Stimulated activated CD4-positive, alpha-beta T cell treated with anti-CD3 and anti-CD28 coated beads, TNF-alpha, amount 100 ng/mL, for 24 hours (primary cell): ENCODE results near the gene GDF11.

ENCODE experiments used
- DNase-seq, 3 experiments: peaks; one replicate each; pipeline ENCODE4 v3.0.0-alpha.2; 2020; ENCODE audit warnings: low read depth in 3 of 3

The GDF11 gene

GRCh38 chr12:55723516-55724225 is 19.3 kb upstream of the GDF11 start:
- DNase-seq = no peak

DNA sequence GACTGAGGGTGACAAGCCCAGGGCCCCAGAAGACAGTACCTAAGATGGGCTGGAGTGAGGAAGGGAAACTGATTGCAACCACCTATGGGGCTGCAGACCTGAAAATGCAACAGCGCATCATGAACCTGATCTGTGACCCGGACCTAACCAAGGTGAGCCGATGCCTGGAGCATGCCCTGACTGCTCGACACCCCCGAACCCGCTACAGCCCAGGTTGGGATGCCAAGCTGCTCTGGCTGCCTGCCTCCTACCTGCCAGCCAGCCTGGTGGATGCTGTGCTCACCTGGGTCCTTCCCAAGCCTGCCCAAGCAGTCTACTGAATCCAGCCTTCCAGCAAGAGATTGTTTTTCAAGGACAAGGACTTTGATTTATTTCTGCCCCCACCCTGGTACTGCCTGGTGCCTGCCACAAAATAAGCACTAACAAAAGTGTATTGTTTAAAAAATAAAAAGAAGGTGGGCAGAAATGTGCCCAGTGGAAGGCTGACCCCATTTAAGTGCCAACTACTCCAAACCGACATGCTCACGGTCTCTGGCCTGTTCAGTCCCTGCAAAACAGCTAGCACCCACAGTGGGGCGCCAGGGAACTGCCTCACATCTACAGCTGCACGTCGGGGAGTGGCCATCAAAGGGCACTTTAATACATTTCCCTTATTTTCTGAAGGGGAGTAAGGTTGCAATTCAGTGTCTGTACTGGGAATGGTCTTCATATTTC is 18.5 kb upstream of the GDF11 start:
- DNase-seq = peak in 1 of 3 experiments; percentile 66

DNA sequence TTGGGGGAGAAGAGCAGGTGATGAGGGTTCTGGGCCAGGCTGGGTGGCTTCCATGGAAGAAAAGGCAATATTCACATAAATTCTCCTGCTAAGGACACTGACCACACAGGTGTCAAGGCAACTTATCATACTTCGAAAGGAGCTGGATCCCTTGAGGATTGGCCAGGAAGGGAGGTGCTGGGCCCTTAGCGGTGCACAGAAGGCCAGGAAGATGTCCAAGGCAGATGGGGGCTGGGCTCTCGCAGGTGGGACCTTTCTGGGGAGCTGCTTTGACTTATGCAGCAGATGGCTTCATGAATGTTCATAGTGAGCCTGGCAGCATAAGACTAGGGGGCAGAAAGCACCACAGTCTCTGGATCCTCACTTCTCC is 18.0 kb upstream of the GDF11 start:
- DNase-seq = no peak

GRCh38 chr12:55725556-55725955 is 17.4 kb upstream of the GDF11 start:
- no peak for DNase-seq

- no peak for DNase-seq
Observed at GRCh38 chr12:55726971-55727370, 16.0 kb upstream of the GDF11 start.

DNA sequence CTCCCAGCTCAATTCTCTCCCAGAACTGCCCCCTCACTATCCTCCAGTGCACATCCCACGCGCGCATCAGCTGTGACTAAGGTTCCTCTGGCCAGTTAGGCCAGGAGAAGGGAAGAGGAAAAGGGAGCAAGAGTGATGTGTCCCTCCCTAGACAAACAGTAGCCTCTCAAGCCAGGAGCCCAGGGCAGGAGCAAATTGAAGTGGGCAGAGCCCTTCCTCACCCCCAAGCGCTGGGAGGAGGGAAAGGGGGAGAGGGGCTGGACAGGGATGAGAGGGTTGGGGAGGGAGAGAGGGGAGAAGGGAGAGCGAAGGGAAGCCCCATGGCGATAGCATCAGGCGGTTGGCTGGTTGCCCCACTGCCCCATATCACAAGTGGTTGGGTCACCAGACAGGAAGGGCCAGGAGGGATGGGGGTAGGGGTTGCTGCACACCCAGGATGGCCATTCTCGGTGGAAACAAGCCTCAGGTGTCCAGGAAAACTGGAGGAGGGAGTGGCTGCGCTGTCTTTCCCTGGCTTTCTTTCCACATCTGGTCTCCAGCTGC is 15.2 kb upstream of the GDF11 start:
- no peak for DNase-seq

GRCh38 chr12:55728186-55728938 is 14.6 kb upstream of the GDF11 start:
- no peak for DNase-seq

GRCh38 chr12:55728939-55729818 is 13.7 kb upstream of the GDF11 start, which contains the start of gene CD63:
Gene CD63, minus strand, starts transcription at chr12:55729009. Its CDS starts 668 bp downstream, at chr12:55728341.
- peak; percentile 52 to 82 (median 54) for DNase-seq

DNA sequence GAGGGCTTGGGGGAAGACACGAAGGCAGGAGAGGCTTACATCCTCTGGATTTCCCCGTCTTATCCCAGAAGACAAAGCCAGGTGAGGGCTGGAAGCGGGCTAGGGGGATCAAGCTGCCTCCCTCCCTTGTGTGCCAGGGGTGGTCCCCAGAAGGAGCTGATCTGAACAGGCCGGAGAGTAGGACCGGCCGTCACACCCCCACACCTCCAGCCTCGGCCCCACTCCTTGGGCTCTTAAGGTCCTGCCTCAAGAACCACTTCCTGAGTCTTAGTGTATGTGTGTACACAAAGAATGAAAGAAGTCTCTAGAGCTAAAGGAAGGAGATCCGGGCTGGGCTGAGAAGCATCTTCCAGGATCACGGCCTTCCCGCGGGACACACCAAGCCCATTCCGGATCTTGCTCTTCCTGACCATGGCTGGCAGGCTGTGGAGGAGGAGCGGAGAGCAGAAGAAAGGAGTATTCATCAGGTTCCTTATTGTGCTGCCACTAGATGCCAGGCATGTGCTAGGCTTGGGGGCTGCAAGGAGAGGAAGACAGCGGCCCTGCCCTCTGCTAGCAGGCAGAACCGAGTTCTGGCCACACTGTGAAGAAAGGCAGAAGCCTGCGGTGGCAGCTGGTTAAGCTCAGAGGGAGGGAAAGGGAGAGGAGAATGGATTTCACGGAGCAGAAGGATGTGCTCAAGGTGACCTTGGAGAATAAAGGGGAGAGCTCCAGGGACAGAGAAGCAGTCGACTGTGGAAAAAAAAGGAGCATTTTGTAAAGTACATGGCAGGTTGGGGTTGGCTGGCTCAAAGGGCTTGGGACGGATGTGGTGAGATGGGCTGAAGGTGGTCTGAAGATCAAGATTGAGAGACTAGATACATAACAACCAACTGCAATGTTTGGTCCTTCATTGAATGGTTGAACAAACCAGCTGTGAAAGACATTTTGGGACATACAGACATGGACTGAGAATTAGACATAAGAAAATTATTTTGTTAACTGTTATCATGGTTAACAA is 12.8 kb upstream of the GDF11 start:
- DNase-seq = no peak

GRCh38 chr12:55732288-55732687 is 10.6 kb upstream of the GDF11 start:
- DNase-seq = no peak

DNA sequence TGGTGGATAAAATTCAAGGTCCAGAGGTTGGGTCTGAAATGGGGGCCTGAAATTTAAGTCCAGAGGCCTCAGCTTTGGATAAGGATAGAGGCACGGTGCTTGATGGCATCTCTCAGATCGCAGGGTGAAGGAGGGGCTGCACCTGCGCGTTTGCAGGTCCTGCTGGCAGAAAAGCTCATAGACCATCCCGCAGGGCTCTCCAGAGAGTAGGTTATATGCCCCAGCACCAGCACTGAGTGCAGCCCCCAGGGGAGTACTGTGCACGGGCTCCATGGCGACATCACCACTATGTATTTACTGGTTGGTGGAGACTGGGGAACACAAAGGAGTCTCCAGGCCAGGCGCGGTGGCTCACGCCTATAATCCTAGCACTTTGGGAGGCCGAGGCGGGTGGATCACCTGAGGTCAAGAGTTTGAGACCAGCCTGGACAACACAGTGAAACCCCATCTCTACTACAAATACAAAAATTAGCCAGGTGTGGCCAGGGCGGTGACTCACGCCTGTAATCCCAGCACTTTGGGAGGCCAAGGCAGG is 9.8 kb upstream of the GDF11 start:
- DNase-seq = no peak

- no peak for DNase-seq
Observed at GRCh38 chr12:55733858-55734257, 9.1 kb upstream of the GDF11 start.

- DNase-seq = no peak
Observed at GRCh38 chr12:55734595-55734994, 8.3 kb upstream of the GDF11 start.

- DNase-seq = no peak
Observed at GRCh38 chr12:55736076-55736475, 6.8 kb upstream of the GDF11 start.

DNA sequence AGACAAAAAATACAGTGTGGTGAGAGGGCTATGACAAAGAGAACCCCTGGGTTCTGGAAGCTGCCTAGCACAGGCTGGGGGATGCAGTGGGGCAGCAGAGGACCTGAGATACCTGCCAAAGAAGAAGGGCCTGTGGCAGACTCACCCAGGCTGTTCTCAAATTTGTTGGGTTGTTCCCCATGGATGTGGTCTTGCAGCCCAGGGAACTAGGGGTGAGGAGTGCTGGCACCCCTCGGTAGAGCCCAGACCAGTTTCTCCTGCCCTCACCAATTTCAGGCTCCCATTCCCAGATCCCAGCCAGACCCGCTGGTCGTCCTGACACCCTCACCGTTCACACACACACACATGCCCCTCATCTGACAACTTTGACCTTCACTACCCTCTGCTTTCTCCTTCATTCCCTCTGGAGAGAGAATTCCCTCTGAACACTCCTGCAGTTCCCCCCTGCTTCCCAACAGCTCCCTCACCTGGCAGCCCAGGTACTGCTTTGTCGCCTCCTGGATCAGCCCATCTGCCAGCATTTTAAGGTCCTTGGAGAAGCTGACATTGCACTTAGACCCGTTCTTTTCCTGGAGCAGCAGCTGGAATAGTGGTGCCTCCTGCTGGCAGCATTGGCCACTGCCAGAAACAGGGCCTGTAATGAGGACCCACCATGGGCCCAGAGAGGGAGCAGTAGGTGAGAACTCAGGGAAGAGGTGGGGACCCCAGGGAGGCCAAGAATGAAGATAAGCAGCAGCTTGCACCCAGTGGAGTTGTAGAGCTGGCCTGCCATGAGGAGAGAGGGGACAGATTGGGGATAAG is 5.9 kb upstream of the GDF11 start:
- DNase-seq = peak in 1 of 3 experiments; percentile 64

GRCh38 chr12:55737581-55738122 is 5.3 kb upstream of the GDF11 start:
- DNase-seq = no peak

- DNase-seq = peak; percentile 61 to 83 (median 80)
Observed at GRCh38 chr12:55738123-55739024, 4.5 kb upstream of the GDF11 start.

DNA sequence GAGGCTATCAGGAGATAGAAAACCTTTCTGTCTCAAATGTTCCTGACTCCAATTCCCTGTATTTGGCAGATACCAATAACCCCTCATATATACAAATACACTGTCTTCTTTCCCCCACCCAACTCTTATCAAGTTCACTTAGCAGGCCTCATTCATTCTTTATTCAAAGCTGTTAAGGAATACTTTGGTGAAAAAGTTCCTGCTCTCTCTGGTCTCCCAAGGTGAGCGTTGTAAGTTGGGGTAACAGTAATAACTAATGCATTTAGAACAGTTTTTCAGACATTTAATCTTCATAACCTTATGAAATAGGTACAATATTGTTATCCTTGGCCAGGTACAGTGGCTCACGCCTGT is 3.9 kb upstream of the GDF11 start:
- no peak for DNase-seq
